Ovary (tissue), 3 donors: ENCODE results near the gene IL15RA.

Experiments used
- EP300 ChIP-seq: sonication (generic); formaldehyde crosslinking; IDR thresholded peaks from one replicate; pipeline ENCODE4 v1.6.1; 2017; ENCODE audit warnings: antibody characterized with exemption
- POLR2A ChIP-seq: fragments of 450-650 bp; IDR thresholded peaks from one replicate; pipeline ENCODE4 v1.6.1; 2017; ENCODE audit warnings: antibody characterized with exemption, mild to moderate bottlenecking, moderate library complexity
- TF ChIP-seq, protein P1 (sequence below), 3 donors: fragments of 450-650 bp in 2 of 3; fragments of 200-600 bp in 1 of 3; IDR thresholded peaks; one replicate each; pipeline versions ENCODE4 v1.5.1 to v1.8.0; 2016 to 2022; ENCODE audit warnings: antibody characterized with exemption in 3 of 3, mild to moderate bottlenecking in 1 of 3
- donor health status: DM: no; HTN: no; CAD: no.

DNA sequence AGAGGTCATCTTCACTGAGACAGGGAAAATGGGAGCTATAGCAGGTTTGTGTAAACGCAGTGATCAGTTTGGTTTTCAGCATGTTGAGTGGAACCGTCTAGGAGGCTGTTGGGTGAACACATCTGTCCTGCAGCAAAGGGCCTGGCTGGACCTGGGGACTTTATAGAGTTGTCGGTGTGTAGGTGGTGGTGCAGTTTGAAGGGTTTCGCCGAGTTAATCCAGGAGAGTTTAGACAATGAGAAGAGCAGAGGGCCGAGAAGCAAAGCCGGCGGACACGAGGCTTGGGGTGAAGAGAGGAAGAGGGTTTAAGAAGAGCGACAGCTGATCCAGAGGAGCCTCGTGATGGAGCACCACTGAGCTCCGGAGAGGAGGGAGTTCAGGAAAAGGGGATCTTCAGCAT, 39.1 kb downstream of the IL15RA start:
- TF ChIP-seq, protein P1, sequence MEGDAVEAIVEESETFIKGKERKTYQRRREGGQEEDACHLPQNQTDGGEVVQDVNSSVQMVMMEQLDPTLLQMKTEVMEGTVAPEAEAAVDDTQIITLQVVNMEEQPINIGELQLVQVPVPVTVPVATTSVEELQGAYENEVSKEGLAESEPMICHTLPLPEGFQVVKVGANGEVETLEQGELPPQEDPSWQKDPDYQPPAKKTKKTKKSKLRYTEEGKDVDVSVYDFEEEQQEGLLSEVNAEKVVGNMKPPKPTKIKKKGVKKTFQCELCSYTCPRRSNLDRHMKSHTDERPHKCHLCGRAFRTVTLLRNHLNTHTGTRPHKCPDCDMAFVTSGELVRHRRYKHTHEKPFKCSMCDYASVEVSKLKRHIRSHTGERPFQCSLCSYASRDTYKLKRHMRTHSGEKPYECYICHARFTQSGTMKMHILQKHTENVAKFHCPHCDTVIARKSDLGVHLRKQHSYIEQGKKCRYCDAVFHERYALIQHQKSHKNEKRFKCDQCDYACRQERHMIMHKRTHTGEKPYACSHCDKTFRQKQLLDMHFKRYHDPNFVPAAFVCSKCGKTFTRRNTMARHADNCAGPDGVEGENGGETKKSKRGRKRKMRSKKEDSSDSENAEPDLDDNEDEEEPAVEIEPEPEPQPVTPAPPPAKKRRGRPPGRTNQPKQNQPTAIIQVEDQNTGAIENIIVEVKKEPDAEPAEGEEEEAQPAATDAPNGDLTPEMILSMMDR (IDR thresholded peaks at IDR 0.05), result no peak
- TF ChIP-seq POLR2A, result no peak
- TF ChIP-seq EP300, result no peak
